Measurements from ENCODE around the gene KCNQ5. TPM values are rescaled to one million over a fixed set of nuclear protein-coding genes. Genes with fewer than 3 reads are reported as not detected.

The KCNQ5 gene
- total RNA-seq, 1 experiment from 2014 or later: 0.07 TPM

DNA sequence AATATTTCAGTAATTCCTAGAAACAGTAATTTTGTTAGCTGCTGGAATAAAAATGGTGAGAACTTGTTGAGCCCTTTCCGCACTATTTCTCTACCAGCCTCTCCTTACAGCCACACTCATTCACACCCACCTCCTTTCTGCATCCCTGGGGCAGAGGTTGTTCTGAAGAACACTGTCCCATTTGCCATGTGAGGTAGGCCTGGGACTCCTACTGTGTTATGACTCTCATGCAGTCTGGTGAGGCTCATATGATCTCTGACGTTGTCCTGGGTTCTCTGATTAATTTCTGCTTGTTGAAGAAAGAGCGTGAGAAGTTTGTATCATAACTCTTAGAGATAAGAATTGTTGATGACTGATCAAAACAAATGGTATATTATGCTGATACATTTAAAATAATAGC is 4.1 kb upstream of the KCNQ5 start:
- H2BK20ac ChIP-seq (ENCODE audit: low read depth, low read length, poor library complexity, severe bottlenecking): no peak overlapping the region
- no peak overlapping the region for H2BK15ac ChIP-seq (ENCODE audit: low read depth, low read length)
- H3K23me2 ChIP-seq (ENCODE audit: insufficient read length, low read depth, low read length, poor library complexity, severe bottlenecking): peaks cover 22% of the 10 kb centered on the region
- no peak overlapping the region for H2AK5ac ChIP-seq (ENCODE audit: insufficient read length, low read length)
- H3K14ac ChIP-seq (ENCODE audit: insufficient read depth, low read length): no peak overlapping the region
- H4K20me1 ChIP-seq (ENCODE audit: control insufficient read depth, insufficient read depth, insufficient read length): no peaks in the 10 kb centered on the region
- H2BK5ac ChIP-seq (ENCODE audit: insufficient read length, low read length): no peak overlapping the region
- WGBS (ENCODE audit: extremely low coverage, insufficient read length, low lambda C conversion rate): no CpG with 5 or more reads among the region's 3 CpGs
- H2BK120ac ChIP-seq (ENCODE audit: low read depth, low read length, poor library complexity, severe bottlenecking): no peak overlapping the region
- H3K9ac ChIP-seq (ENCODE audit: extremely low read depth, insufficient read length, low read length): no peak overlapping the region
- no peaks in the 10 kb centered on the region for H3K79me2 ChIP-seq (ENCODE audit: insufficient read depth, low read length)
- no peak overlapping the region for H3K18ac ChIP-seq (ENCODE audit: insufficient read length, low read depth, low read length)
- H3K79me1 ChIP-seq (ENCODE audit: insufficient read depth, low read depth, low read length, poor library complexity, severe bottlenecking): no peaks in the 10 kb centered on the region
- no peaks in the 10 kb centered on the region for H3K36me3 Mint-ChIP-seq (ENCODE audit: insufficient read depth in 1 of 3, low read depth in 3 of 3)
- H3K9me3 Mint-ChIP-seq: no peaks in the 10 kb centered on the region
- H4K8ac ChIP-seq (replicated peaks; ENCODE audit: insufficient read length, low read depth, low read length): no peak overlapping the region
- no peak overlapping the region for H3K23ac ChIP-seq (ENCODE audit: insufficient read length, low read depth, low read length)
- H3K27ac Mint-ChIP-seq: no peak overlapping the region
- no peak overlapping the region for H4K5ac ChIP-seq (ENCODE audit: insufficient read length, low read depth, low read length)
- no peak overlapping the region for H3K56ac ChIP-seq (ENCODE audit: insufficient read length, low read depth, low read length)
- DNase-seq: no peak
- peaks cover 18% of the 10 kb centered on the region for H3K27me3 ChIP-seq (ENCODE audit: insufficient read depth, low read length)
- H2AFZ ChIP-seq (ENCODE audit: low read length): no peak overlapping the region
- H3K9me3 ChIP-seq (ENCODE audit: control insufficient read depth, low read depth, low read length): no peaks in the 10 kb centered on the region
- H3K27ac ChIP-seq (ENCODE audit: insufficient read length, low read depth, low read length): no peak overlapping the region
- H3K4me3 Mint-ChIP-seq: no peak overlapping the region
- TF ChIP-seq, protein P1, sequence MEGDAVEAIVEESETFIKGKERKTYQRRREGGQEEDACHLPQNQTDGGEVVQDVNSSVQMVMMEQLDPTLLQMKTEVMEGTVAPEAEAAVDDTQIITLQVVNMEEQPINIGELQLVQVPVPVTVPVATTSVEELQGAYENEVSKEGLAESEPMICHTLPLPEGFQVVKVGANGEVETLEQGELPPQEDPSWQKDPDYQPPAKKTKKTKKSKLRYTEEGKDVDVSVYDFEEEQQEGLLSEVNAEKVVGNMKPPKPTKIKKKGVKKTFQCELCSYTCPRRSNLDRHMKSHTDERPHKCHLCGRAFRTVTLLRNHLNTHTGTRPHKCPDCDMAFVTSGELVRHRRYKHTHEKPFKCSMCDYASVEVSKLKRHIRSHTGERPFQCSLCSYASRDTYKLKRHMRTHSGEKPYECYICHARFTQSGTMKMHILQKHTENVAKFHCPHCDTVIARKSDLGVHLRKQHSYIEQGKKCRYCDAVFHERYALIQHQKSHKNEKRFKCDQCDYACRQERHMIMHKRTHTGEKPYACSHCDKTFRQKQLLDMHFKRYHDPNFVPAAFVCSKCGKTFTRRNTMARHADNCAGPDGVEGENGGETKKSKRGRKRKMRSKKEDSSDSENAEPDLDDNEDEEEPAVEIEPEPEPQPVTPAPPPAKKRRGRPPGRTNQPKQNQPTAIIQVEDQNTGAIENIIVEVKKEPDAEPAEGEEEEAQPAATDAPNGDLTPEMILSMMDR (conservative IDR thresholded peaks at IDR 0.05): no peak
- no peak overlapping the region for H2BK12ac ChIP-seq (ENCODE audit: insufficient read length, low read depth, low read length)
- peaks cover 18 to 19% of the 10 kb centered on the region in 2 experiments for H3K4me1 Mint-ChIP-seq
- no peak overlapping the region for H4K91ac ChIP-seq (ENCODE audit: insufficient read length, low read depth, low read length)
- H3K4me2 ChIP-seq (ENCODE audit: insufficient read depth, insufficient read length, low read length): no peak overlapping the region
- H3K27me3 Mint-ChIP-seq (ENCODE audit: low read depth): peaks cover 54% of the 10 kb centered on the region
- no peaks in the 10 kb centered on the region for H3K4me1 ChIP-seq (ENCODE audit: insufficient read depth, low read length)
- H3K4ac ChIP-seq (ENCODE audit: low read depth, low read length): no peak overlapping the region
- no peak overlapping the region for H3T11ph ChIP-seq (ENCODE audit: low read length)

All from H9 (cell line).